ENCODE data around the gene SLC19A1.

The SLC19A1 gene

DNA sequence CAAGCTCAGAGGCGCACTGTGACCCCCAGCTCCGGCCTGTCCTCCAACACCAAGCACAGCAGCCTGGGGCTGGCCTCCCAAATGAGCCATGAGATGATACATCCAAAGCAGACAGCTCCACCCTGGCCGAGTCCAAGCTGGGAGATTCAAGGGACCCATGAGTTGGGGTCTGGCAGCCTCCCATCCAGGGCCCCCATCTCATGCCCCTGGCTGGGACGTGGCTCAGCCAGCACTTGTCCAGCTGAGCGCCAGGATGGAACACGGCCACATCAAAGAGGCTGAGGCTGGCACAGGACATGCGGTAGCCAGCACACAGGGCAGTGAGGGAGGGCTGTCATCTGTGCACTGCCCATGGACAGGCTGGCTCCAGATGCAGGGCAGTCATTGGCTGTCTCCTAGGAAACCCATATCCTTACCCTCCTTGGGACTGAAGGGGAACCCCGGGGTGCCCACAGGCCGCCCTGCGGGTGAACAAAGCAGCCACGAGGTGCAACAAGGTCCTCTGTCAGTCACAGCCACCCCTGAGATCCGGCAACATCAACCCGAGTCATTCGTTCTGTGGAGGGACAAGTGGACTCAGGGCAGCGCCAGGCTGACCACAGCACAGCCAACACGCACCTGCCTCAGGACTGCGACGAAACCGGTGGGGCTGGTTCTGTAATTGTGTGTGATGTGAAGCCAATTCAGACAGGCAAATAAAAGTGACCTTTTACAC, 29.1 kb downstream of the SLC19A1 start:
- Histone ChIP-seq H3K4me3 (ENCODE audit: low read length in 2 of 2) (no peak overlapping the region), H3K27me3 (ENCODE audit: control insufficient read depth in 1 of 2, insufficient read depth in 2 of 2, low read length in 2 of 2) (no peaks in the 10 kb centered on the region), H3K27ac (ENCODE audit: low read length) (no peak overlapping the region), H3K36me3 (ENCODE audit: control insufficient read depth in 2 of 2, insufficient read depth in 2 of 2, low read length in 2 of 2) (peaks cover 0 to 4% of the 10 kb centered on the region in 2 donors), H3K9me3 (ENCODE audit: control insufficient read depth in 2 of 2, low read length in 2 of 2) (peaks cover 0 to 3% of the 10 kb centered on the region in 2 donors), H3K4me1 (ENCODE audit: control insufficient read depth, insufficient read depth, low read length) (no peaks in the 10 kb centered on the region), H3K9ac (ENCODE audit: low read length in 2 of 2) (no peak overlapping the region)

DNA sequence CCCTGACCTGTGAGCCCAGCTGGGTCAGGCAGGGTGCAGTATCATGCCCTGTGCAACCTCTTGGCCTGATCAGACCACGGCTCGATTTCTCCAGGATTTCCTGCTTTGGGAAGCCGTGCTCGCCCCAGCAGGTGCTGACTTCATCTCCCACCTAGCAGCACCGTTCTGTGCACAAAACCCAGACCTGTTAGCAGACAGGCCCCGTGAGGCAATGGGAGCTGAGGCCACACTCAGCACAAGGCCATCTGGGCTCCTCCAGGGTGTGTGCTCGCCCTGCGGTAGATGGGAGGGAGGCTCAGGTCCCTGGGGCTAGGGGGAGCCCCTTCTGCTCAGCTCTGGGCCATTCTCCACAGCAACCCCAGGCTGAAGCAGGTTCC, 29.6 kb downstream of the SLC19A1 start:
- H3K27me3 ChIP-seq (ENCODE audit: control insufficient read depth in 1 of 2, insufficient read depth in 2 of 2, low read length in 2 of 2) = no peaks in the 10 kb centered on the region
- no peaks in the 10 kb centered on the region for H3K4me1 ChIP-seq (ENCODE audit: control insufficient read depth, insufficient read depth, low read length)
- H3K36me3 ChIP-seq (ENCODE audit: control insufficient read depth in 2 of 2, insufficient read depth in 2 of 2, low read length in 2 of 2) = peaks cover 0 to 4% of the 10 kb centered on the region in 2 donors
- H3K9ac ChIP-seq (ENCODE audit: low read length in 2 of 2) = no peak overlapping the region
- H3K9me3 ChIP-seq (ENCODE audit: control insufficient read depth in 2 of 2, low read length in 2 of 2) = peaks cover 0 to 3% of the 10 kb centered on the region in 2 donors
- H3K4me3 ChIP-seq (ENCODE audit: low read length in 2 of 2) = no peak overlapping the region
- no peak overlapping the region for H3K27ac ChIP-seq (ENCODE audit: low read length)

DNA sequence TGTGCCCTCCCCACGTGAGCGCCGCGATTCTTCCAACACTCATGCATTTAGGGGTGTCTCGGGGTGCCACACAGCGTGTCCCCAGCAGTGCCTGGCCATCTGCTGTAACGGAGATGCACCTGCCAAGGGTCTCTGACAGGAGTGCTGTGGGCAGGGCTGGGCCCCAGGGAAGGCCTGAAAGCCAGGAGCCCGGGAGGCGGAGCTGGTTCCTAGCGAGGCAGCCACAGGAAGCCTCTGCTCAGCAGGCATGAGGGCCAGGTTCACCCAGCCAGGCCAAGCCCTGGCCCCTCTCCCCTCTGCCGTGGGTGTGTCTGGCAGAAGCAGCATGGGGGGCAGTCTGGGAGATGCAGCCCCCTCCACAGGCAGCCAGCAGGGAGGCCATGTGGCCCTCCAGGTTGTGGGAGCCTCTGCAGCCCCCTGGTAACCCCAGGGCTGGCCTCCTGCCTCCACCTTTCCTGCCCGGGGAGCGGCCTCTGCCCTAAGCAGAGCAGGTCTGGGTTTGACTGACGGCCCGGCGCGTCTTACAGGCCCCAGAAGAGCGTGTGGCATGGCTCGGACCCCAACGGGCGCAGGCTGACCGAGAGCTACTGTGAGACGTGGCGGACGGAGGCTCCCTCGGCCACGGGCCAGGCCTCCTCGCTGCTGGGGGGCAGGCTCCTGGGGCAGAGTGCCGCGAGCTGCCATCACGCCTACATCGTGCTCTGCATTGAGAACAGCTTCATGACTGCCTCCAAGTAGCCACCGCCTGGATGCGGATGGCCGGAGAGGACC, 30.4 kb downstream of the SLC19A1 start:
- peaks cover 0 to 4% of the 10 kb centered on the region in 2 donors for H3K36me3 ChIP-seq (ENCODE audit: control insufficient read depth in 2 of 2, insufficient read depth in 2 of 2, low read length in 2 of 2)
- no peaks in the 10 kb centered on the region for H3K27me3 ChIP-seq (ENCODE audit: control insufficient read depth in 1 of 2, insufficient read depth in 2 of 2, low read length in 2 of 2)
- no peak overlapping the region for H3K4me3 ChIP-seq (ENCODE audit: low read length in 2 of 2)
- no peak overlapping the region for H3K9ac ChIP-seq (ENCODE audit: low read length in 2 of 2)
- H3K4me1 ChIP-seq (ENCODE audit: control insufficient read depth, insufficient read depth, low read length) = no peaks in the 10 kb centered on the region
- no peak overlapping the region for H3K27ac ChIP-seq (ENCODE audit: low read length)
- H3K9me3 ChIP-seq (ENCODE audit: control insufficient read depth in 2 of 2, low read length in 2 of 2) = no peaks in the 10 kb centered on the region

DNA sequence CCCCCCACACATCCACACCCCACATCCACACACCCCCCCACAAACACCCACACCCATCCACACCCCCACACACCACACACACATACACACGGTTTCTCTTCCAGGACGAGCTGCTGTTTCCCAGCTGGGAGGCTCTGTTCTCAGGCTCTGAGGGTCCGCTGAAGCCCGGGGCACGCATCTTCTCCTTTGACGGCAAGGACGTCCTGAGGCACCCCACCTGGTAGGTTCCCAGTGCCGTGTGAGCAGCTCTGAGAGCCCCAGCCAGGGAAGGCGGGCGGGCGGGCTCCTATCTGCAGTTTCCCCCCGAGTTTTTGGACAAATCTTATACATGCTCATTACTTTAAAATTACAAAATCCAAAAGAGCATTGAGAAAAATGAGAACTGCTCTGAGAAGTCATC, 31.2 kb downstream of the SLC19A1 start:
- H3K9me3 ChIP-seq (ENCODE audit: control insufficient read depth in 2 of 2, low read length in 2 of 2) = no peaks in the 10 kb centered on the region

DNA sequence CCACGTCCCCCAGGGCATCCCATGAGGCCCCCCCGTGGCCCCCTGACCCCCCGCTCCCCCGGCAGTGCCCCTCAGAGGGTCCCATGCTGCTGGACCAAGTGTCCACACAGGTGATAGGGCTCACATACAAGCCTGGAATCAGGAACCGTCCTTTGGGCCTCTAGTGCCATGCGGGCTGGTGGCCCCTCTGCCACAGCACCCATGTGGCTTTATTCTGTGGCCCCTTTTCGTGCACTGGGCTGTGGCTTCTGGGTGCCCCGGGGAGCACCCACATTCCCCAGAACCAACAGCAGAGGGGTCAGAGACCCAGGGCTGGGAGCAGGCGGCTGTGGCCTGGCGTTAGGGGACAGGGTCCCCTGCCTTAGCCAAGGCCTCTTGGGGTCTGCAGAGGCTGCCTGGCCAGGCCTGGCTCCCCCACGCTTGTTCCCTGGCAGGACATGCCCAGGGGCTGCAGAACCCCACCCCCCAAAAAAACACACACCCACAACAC, 31.7 kb downstream of the SLC19A1 start:
- H3K27me3 ChIP-seq (ENCODE audit: control insufficient read depth in 1 of 2, insufficient read depth in 2 of 2, low read length in 2 of 2) = no peaks in the 10 kb centered on the region
- H3K4me3 ChIP-seq (ENCODE audit: low read length in 2 of 2) = no peak overlapping the region
- H3K4me1 ChIP-seq (ENCODE audit: control insufficient read depth, insufficient read depth, low read length) = no peaks in the 10 kb centered on the region
- peaks cover 0 to 4% of the 10 kb centered on the region in 2 donors for H3K36me3 ChIP-seq (ENCODE audit: control insufficient read depth in 2 of 2, insufficient read depth in 2 of 2, low read length in 2 of 2)
- no peak overlapping the region for H3K9ac ChIP-seq (ENCODE audit: low read length in 2 of 2)
- no peak overlapping the region for H3K27ac ChIP-seq (ENCODE audit: low read length)
- H3K9me3 ChIP-seq (ENCODE audit: control insufficient read depth in 2 of 2, low read length in 2 of 2) = no peaks in the 10 kb centered on the region

More for the DNA sequence above, 31.2 kb downstream of the SLC19A1 start:
- no peak overlapping the region for H3K4me3 ChIP-seq (ENCODE audit: low read length in 2 of 2)
- peaks cover 0 to 4% of the 10 kb centered on the region in 2 donors for H3K36me3 ChIP-seq (ENCODE audit: control insufficient read depth in 2 of 2, insufficient read depth in 2 of 2, low read length in 2 of 2)
- no peak overlapping the region for H3K27ac ChIP-seq (ENCODE audit: low read length)
- H3K27me3 ChIP-seq (ENCODE audit: control insufficient read depth in 1 of 2, insufficient read depth in 2 of 2, low read length in 2 of 2) = no peaks in the 10 kb centered on the region
- H3K9ac ChIP-seq (ENCODE audit: low read length in 2 of 2) = no peak overlapping the region
- no peaks in the 10 kb centered on the region for H3K4me1 ChIP-seq (ENCODE audit: control insufficient read depth, insufficient read depth, low read length)

DNA sequence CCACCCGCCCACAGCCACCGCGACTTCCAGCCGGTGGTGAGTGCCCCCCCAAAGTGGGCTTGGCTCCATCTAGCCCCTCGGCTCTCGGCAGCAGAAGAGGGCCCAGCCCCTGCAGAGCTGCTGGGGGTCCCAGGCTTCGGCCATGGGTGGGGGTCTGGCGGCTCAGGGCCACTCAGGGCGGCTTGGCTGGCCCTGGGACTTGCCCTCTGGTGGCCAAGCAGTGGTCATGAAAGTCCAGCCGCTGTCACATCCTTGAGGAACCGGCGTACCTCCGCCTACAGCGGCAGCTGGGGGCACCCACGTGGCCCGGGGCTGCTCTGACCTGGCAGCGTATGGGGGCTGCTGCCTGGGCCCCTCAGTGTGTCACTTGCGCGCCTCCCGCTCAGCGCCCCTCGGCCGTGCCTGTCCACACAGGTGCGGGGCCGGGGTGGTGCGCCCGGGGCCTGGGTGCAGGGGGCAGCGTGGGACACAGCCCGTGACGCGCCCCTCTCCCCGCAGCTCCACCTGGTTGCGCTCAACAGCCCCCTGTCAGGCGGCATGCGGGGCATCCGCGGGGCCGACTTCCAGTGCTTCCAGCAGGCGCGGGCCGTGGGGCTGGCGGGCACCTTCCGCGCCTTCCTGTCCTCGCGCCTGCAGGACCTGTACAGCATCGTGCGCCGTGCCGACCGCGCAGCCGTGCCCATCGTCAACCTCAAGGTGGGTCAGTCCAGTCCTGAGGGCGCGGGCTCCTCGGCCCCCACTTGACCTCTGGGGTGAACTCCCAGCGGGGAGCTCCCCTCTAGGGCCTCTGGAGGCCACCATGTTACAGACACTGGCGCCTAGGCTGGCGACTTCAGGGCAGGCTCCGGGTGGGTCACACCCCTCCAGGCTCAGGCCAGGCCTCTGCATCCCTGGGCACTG, 32.4 kb downstream of the SLC19A1 start:
- Histone ChIP-seq H3K9me3 (ENCODE audit: control insufficient read depth in 2 of 2, low read length in 2 of 2) (no peaks in the 10 kb centered on the region), H3K27ac (ENCODE audit: low read length) (no peak overlapping the region), H3K36me3 (ENCODE audit: control insufficient read depth in 2 of 2, insufficient read depth in 2 of 2, low read length in 2 of 2) (peaks cover 0 to 4% of the 10 kb centered on the region in 2 donors)

DNA sequence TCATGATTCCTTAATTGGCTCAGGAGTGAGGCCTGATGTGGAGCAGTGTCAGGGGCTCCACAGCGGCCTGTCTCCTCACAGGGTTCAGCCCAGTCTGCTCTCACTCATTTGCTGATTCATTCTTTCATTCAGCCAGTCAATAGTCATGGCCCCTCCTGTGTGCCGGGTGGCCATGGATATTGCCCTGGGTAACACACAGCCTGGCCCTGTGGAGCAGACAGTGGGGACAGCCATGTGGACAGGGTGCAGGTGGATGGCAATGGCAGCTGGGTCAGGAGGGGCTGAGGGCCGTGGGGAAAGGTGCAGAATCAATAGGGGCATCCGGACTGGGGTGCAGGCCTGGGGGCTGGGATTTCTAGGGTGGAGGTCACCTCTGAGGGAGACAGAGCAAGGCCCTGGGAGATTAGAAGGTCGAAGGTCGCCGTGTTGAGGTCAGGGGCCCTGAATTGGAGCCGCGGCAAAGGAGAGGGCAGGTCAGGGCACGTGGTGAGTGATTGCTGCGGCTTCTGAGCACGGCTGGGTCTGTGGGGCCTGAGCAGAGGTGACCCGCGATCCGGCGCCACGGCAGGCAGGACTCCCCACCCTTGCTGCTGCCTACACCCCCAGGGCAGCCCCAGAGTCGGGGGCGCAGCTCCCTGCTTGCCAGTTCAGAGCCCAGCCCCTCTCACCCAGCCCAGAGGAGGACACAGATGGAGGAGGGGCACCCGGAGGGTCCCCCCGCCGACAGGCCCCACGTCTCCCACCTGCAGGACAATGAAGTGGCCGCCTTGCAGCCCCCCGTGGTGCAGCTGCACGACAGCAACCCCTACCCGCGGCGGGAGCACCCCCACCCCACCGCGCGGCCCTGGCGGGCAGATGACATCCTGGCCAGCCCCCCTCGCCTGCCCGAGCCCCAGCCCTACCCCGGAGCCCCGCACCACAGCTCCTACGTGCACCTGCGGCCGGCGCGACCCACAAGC, 33.4 kb downstream of the SLC19A1 start:
- Histone ChIP-seq H3K9ac (ENCODE audit: low read length in 2 of 2) (no peak overlapping the region), H3K9me3 (ENCODE audit: control insufficient read depth in 2 of 2, low read length in 2 of 2) (no peaks in the 10 kb centered on the region), H3K27ac (ENCODE audit: low read length) (no peak overlapping the region), H3K4me3 (ENCODE audit: low read length in 2 of 2) (no peak overlapping the region), H3K4me1 (ENCODE audit: control insufficient read depth, insufficient read depth, low read length) (no peaks in the 10 kb centered on the region), H3K27me3 (ENCODE audit: control insufficient read depth in 1 of 2, insufficient read depth in 2 of 2, low read length in 2 of 2) (no peaks in the 10 kb centered on the region), H3K36me3 (ENCODE audit: control insufficient read depth in 2 of 2, insufficient read depth in 2 of 2, low read length in 2 of 2) (peaks cover 0 to 3% of the 10 kb centered on the region in 2 donors)

More for the DNA sequence above, 32.4 kb downstream of the SLC19A1 start:
- Histone ChIP-seq H3K4me3 (ENCODE audit: low read length in 2 of 2) (no peak overlapping the region), H3K9ac (ENCODE audit: low read length in 2 of 2) (no peak overlapping the region), H3K27me3 (ENCODE audit: control insufficient read depth in 1 of 2, insufficient read depth in 2 of 2, low read length in 2 of 2) (no peaks in the 10 kb centered on the region), H3K4me1 (ENCODE audit: control insufficient read depth, insufficient read depth, low read length) (no peaks in the 10 kb centered on the region)

DNA sequence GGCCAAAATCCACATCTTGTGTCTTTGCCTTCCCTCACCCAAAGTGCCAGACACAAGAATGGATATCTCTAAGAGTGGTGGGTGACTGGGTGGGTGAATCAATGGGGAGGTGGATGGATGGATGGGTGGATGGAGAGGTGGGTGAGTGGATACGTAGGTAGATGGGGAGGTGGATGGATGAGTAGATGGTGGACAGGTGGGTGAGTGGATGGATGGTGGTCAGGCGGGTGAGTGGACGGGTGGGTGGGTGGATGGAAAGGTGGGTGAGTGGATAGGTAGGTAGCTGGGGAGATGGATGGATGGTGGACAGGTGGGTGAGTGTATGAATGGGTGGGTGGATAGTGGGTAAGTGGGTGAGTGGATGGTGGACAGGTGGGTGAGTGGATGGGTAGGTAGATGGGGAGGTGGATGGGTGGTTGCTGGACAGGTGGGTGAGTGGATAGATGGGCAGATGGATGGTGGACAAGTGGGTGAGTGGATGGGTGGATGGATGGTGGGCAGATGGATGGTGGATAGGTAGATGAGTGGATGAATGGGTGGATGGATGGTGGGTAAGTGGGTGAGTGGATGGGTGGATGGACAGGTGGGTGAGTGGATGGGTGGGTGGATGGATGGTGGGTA, 34.2 kb downstream of the SLC19A1 start:
- no peaks in the 10 kb centered on the region for H3K4me1 ChIP-seq (ENCODE audit: control insufficient read depth, insufficient read depth, low read length)
- no peak overlapping the region for H3K4me3 ChIP-seq (ENCODE audit: low read length in 2 of 2)
- no peak overlapping the region for H3K9ac ChIP-seq (ENCODE audit: low read length in 2 of 2)
- no peaks in the 10 kb centered on the region for H3K36me3 ChIP-seq (ENCODE audit: control insufficient read depth in 2 of 2, insufficient read depth in 2 of 2, low read length in 2 of 2)
- no peaks in the 10 kb centered on the region for H3K9me3 ChIP-seq (ENCODE audit: control insufficient read depth in 2 of 2, low read length in 2 of 2)
- no peak overlapping the region for H3K27ac ChIP-seq (ENCODE audit: low read length)
- H3K27me3 ChIP-seq (ENCODE audit: control insufficient read depth in 1 of 2, insufficient read depth in 2 of 2, low read length in 2 of 2) = no peaks in the 10 kb centered on the region

DNA sequence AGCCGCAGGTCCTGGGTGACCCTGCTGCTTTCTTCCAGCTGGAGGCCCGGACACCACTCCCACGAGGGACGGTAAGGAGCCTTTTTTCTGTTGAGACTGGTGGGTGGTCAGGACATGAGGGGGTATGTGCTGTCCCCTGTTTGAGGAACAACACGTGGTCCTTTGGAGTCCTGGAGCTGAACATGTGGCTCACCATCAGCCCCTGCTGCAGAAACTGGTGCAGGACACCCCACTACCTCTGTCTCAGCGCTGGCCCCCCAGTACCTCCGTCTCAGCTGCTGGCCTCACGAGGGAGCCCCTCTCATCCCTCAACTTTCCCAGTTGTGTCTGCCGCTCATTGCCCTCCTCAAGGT, 34.7 kb downstream of the SLC19A1 start:
- H3K36me3 ChIP-seq (ENCODE audit: control insufficient read depth in 2 of 2, insufficient read depth in 2 of 2, low read length in 2 of 2) = no peaks in the 10 kb centered on the region
- no peak overlapping the region for H3K4me3 ChIP-seq (ENCODE audit: low read length in 2 of 2)
- H3K27me3 ChIP-seq (ENCODE audit: control insufficient read depth in 1 of 2, insufficient read depth in 2 of 2, low read length in 2 of 2) = no peaks in the 10 kb centered on the region
- H3K27ac ChIP-seq (ENCODE audit: low read length) = no peak overlapping the region
- no peaks in the 10 kb centered on the region for H3K4me1 ChIP-seq (ENCODE audit: control insufficient read depth, insufficient read depth, low read length)
- H3K9ac ChIP-seq (ENCODE audit: low read length in 2 of 2) = no peak overlapping the region
- H3K9me3 ChIP-seq (ENCODE audit: control insufficient read depth in 2 of 2, low read length in 2 of 2) = no peaks in the 10 kb centered on the region

Data from stomach smooth muscle (tissue), 2 donors.